Right cardiac atrium (tissue), 5 donors: ENCODE measurements around the gene DPP9. TPM values are rescaled to one million over a fixed set of nuclear protein-coding genes. Genes with fewer than 3 reads are reported as not detected.
A peak's percentile ranks its signal among the peaks of the same experiment; 100 is the strongest.

Experiments used
- ATAC-seq, 2 donors: fragments of 200-7000 bp; cut with Tn5 transposase; one replicate each; pipeline versions ENCODE4 v1.8.0 to v1.9.1; 2020; ENCODE audit warnings: moderate library complexity in 2 of 2, mild to moderate bottlenecking in 1 of 2
- DNase-seq, 3 donors: peaks; one replicate each; pipeline ENCODE4 v3.0.0-alpha.2; 2020
- H3K27ac ChIP-seq: one replicate; pipeline ENCODE4 v1.5.1; 2013; ENCODE audit warnings: mild to moderate bottlenecking, low read length, control low read depth, moderate library complexity
- H3K27me3 ChIP-seq: one replicate; pipeline ENCODE4 v1.6.1; 2013; ENCODE audit not compliant: control insufficient read depth, insufficient read depth
- H3K4me1 ChIP-seq: one replicate; pipeline ENCODE4 v1.6.1; 2013; ENCODE audit warnings: low read length; ENCODE audit not compliant: control insufficient read depth, insufficient read depth
- H3K4me3 ChIP-seq: one replicate; pipeline ENCODE4 v1.5.1; 2013; ENCODE audit warnings: low read length, control low read depth
- H3K9me3 ChIP-seq: one replicate; pipeline ENCODE4 v1.6.1; 2013; ENCODE audit warnings: low read length; ENCODE audit not compliant: control insufficient read depth
- WGBS: extraction: QIAGEN DNeasy Blood & Tissue Kit; methylation state at CpG from one replicate; pipeline ENCODE4 v1.1.7; 2013; 5-methylcytosine and 5-hydroxymethylcytosine counted together
- intact Hi-C, 4 donors: fragments of 100-400 bp; cut with DNase I; formaldehyde crosslinking; loops; one replicate each; pipeline versions ENCODE4 v1.11.0 to v1.14.0; 2022 to 2023
- long read RNA-seq, 4 donors: library from polyadenylated mRNA; unstranded; transcript quantifications; one replicate each; pipeline ENCODE4 v2.0.0, GENCODE V29; 2020 to 2021
- polyA plus RNA-seq: library from polyadenylated mRNA; stranded (reverse); fragments of 200-250 nt; gene quantifications from one replicate; pipeline ENCODE4 v1.2.3, GENCODE V29; 2013
- total RNA-seq, 4 donors: library from RNA; stranded (reverse); fragmentation: NEBNext Ultra II Directional; extraction: Animal tissue kit (Norgen Biotek cat#: 25700); gene quantifications; one replicate each; pipeline ENCODE4 v1.2.1, GENCODE V29; 2021
- donor health status: healthy with polysubstance abuse.
- donor health status: DM: no; HTN: yes; CAD: no.
- donor health status: DM: no; HTN: no; CAD: no.
- donor health status: DM: no; HTN: yes; CAD: no; lungs with severe emphysema.
- donor health status: DM: yes; HTN: yes; CAD: no.

DPP9 gene
- total RNA-seq = 10 to 100 TPM; 35.1 to 43.9 (median 36.9) TPM
- polyA plus RNA-seq = 27.0 TPM
- long read RNA-seq, donor 1, full-length matches to known transcripts = 27 of 91 reads
- long read RNA-seq, donor 1, partial matches to known transcripts = 35 of 91 reads
- long read RNA-seq, donor 1, other reads (novel, unspliced or antisense) = 29 of 91 reads
- long read RNA-seq, donor 2, full-length matches to known transcripts = 17 of 41 reads
- long read RNA-seq, donor 2, partial matches to known transcripts = 11 of 41 reads
- long read RNA-seq, donor 2, other reads (novel, unspliced or antisense) = 13 of 41 reads
- long read RNA-seq, donor 3, full-length matches to known transcripts = 50 of 144 reads
- long read RNA-seq, donor 3, partial matches to known transcripts = 57 of 144 reads
- long read RNA-seq, donor 3, other reads (novel, unspliced or antisense) = 37 of 144 reads
- long read RNA-seq, donor 4, full-length matches to known transcripts = 22 of 44 reads
- long read RNA-seq, donor 4, partial matches to known transcripts = 21 of 44 reads
- long read RNA-seq, donor 4, other reads (novel, unspliced or antisense) = 1 of 44 reads

- peak; percentile 97 to 99 for ATAC-seq
- intact Hi-C loops = no loop called here
- peak; percentile 98 to 99 (median 99) for DNase-seq
- H3K4me3 ChIP-seq = peak within 1 kb of the TSS; percentile 64
- peak within 1 kb of the TSS; percentile 70 for H3K27ac ChIP-seq
- no peaks in the 10 kb centered on the region for H3K9me3 ChIP-seq
- WGBS = under 1% methylated on average over 79 of the region's 79 CpGs
- H3K27me3 ChIP-seq = no peaks in the 10 kb centered on the region
- peaks cover 4% of the 10 kb centered on the region for H3K4me1 ChIP-seq
Observed at GRCh38 chr19:4723595-4724514, at the start of gene DPP9. Gene DPP9, minus strand, starts transcription at chr19:4723842. Its CDS starts 3,936 bp downstream, at chr19:4719906.

DNA sequence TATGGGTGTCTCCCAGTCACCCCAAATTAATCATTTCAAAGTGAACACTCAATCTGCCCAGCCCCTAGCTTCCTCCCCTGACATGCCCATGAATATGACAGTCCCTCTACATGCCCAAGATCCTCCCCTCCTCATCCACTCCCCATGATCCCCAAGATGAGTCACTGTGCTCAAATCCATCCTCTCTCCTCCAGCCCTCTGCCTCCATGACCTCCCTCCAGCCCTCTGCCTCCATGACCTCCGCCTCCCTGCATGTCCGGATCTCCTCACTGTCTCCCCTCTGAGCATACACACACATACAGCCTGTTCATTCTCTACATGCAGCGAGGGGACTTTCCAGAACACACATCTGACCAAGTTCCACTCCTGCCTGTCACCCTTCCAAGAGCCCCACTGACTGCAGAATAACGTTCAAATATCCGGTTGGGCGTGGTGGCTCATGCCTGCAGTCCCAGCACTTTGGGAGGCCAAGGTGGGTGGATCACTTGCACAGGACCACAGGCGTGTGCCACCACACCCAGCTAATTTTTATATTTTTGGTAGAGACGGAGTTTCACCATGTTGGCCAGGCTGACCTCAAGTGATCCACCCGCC is 49.5 kb upstream of the DPP9 start:
- no peak for DNase-seq

DNA sequence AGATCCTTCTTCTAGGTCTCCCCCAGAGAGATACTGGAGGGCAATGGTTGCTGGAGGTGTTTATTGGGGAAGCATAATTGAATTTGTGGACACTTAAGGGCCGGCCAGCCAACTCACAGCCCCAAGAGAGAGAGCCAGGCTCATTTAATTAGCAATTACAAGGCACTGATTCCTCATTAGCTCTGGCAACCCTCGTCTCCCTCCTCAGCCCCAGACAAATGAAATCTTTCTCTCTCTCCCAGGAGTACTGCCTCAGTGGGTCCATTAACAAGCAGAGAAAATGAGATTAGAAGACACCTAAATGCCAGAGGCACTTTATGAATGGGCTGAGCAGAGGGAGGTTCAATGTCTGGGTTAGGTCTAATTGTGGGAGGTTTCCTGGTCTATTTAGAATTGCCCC is 48.9 kb upstream of the DPP9 start:
- Histone ChIP-seq H3K9me3 (no peaks in the 10 kb centered on the region), H3K27ac (no peak overlapping the region), H3K4me1 (no peaks in the 10 kb centered on the region), H3K4me3 (no peak overlapping the region), H3K27me3 (no peaks in the 10 kb centered on the region)
- no peak for ATAC-seq
- WGBS = 42% methylated on average over 2 of the region's 2 CpGs
- DNase-seq = no peak
- intact Hi-C loops = no loop called here

More for the DNA sequence above, 49.5 kb upstream of the DPP9 start:
- Histone ChIP-seq H3K4me3 (no peak overlapping the region), H3K27me3 (no peaks in the 10 kb centered on the region), H3K9me3 (no peaks in the 10 kb centered on the region), H3K27ac (no peak overlapping the region), H3K4me1 (no peaks in the 10 kb centered on the region)
- intact Hi-C loops = no loop called here
- ATAC-seq = no peak
- WGBS = 66% methylated on average over 9 of the region's 9 CpGs

GRCh38 chr19:4768934-4769777 is 45.5 kb upstream of the DPP9 start:
- Histone ChIP-seq H3K9me3 (no peaks in the 10 kb centered on the region), H3K4me1 (no peaks in the 10 kb centered on the region), H3K4me3 (no peak overlapping the region), H3K27ac (no peak overlapping the region), H3K27me3 (no peaks in the 10 kb centered on the region)
- ATAC-seq = peak; percentile 67 to 90
- intact Hi-C loops = no loop called here
- DNase-seq = peak; percentile 79 to 88 (median 88)
- WGBS = 9% methylated on average over 37 of the region's 37 CpGs

GRCh38 chr19:4764393-4764660 is 40.7 kb upstream of the DPP9 start:
- Histone ChIP-seq H3K27ac (no peak overlapping the region), H3K4me1 (peaks cover 2% of the 10 kb centered on the region), H3K9me3 (no peaks in the 10 kb centered on the region), H3K4me3 (no peak overlapping the region), H3K27me3 (no peaks in the 10 kb centered on the region)
- WGBS = 62% methylated on average over 5 of the region's 5 CpGs
- DNase-seq = no peak
- no peak for ATAC-seq
- intact Hi-C loops = no loop called here

- no peak for DNase-seq
- Histone ChIP-seq H3K4me3 (no peak overlapping the region), H3K27ac (no peak overlapping the region), H3K4me1 (peaks cover 2% of the 10 kb centered on the region), H3K27me3 (no peaks in the 10 kb centered on the region), H3K9me3 (no peaks in the 10 kb centered on the region)
- 80% methylated on average over 6 of the region's 6 CpGs for WGBS
- intact Hi-C loops = no loop called here
- no peak for ATAC-seq
Observed at GRCh38 chr19:4763021-4763420, 39.4 kb upstream of the DPP9 start.

DNA sequence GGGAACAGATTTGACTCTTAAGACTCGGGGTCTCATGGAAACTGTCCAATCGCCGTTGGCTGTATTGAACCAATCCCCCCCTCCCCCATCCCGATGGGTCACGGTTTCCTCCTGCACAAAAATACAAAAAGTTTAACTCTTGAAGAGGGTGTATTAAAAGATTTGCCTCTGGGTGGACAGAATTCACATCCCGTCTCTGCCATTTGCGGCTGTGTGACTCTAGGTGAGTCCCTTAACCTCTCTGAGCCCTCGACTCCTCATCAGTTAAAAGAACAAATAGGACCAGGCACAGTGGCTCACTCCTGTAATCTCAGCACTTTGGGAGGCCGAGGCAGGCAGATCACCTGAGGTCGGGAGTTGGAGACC is 36.6 kb upstream of the DPP9 start:
- no peaks in the 10 kb centered on the region for H3K27me3 ChIP-seq
- H3K4me1 ChIP-seq = peaks cover 2% of the 10 kb centered on the region
- WGBS = 38% methylated on average over 10 of the region's 10 CpGs
- no peak for DNase-seq
- no peaks in the 10 kb centered on the region for H3K9me3 ChIP-seq
- intact Hi-C loops = no loop called here
- H3K4me3 ChIP-seq = peak overlapping the region; percentile 43
- no peak overlapping the region for H3K27ac ChIP-seq
- no peak for ATAC-seq

DNA sequence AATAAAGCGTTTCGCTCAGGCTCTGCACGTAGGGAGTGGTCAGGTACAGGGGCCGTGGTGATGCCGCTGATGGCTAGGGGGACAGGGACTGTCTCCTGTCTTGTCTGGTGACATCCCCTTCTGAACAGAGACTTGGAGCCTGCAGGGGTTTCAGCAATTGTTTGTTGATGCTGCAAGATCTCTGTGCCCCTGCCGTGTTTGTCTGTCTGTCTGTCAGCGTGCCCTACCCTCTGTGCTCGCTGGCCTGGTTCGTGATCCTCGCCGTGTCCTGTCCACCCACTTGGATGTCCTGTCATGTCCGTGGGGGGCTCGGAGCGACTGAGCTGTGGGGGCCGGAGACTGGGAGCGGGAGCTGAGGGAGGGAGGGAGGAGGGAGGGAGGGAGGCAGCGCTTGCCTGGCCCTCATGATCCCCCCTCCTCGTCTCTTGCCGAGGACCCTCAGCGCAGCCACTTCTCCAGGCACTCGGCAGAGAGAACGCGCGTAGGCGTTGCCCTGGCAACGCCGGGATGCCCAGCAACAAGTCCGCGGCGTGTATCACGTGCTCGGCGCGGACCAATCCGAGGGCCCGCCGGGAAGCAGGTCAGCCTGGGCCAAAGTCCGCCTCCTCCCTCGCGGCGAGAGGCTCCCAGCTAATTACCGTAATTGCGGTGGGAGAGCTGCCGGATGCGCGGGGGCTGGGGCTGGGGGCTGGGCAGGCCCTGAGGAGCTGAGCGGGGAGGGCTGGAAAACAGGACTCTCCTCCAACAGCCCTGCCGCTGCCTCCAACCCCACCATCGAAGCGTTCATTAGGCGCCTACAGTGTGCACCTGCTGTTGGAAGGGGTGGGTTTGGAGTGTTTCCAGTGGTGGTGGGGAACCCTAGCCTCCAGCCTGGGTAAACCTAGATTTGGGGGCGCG is 36.0 kb upstream of the DPP9 start:
- no peaks in the 10 kb centered on the region for H3K9me3 ChIP-seq
- H3K27ac ChIP-seq = no peak overlapping the region
- peaks cover 2% of the 10 kb centered on the region for H3K4me1 ChIP-seq
- intact Hi-C loops = no loop called here
- H3K4me3 ChIP-seq = peak overlapping the region; percentile 43
- 3% methylated on average over 53 of the region's 53 CpGs for WGBS
- DNase-seq (peak; percentile 92 to 97 (median 96)), ATAC-seq (peak; percentile 97 to 99)
- H3K27me3 ChIP-seq = no peaks in the 10 kb centered on the region

GRCh38 chr19:4758659-4759058 is 35.0 kb upstream of the DPP9 start:
- Histone ChIP-seq H3K27ac (no peak overlapping the region), H3K27me3 (no peaks in the 10 kb centered on the region), H3K4me1 (peaks cover 2% of the 10 kb centered on the region), H3K9me3 (no peaks in the 10 kb centered on the region), H3K4me3 (no peak overlapping the region)
- 76% methylated on average over 5 of the region's 5 CpGs for WGBS
- ATAC-seq (no peak), DNase-seq (no peak)
- intact Hi-C loops = no loop called here
